Panc1 (cell line): Measurements from ENCODE around the gene SLC35F5.

Experiments
- POLR2AphosphoS5 ChIP-seq: IDR thresholded peaks from 2 replicates; pipeline ENCODE4 v1.6.1; 2012; ENCODE audit warnings: mild to moderate bottlenecking, low read depth, low read length, moderate library complexity
- TF ChIP-seq, protein P1 (sequence below): fragments of 450-650 bp; IDR thresholded peaks from 2 replicates; pipeline ENCODE4 v1.5.1; 2017; ENCODE audit warnings: mild to moderate bottlenecking

DNA sequence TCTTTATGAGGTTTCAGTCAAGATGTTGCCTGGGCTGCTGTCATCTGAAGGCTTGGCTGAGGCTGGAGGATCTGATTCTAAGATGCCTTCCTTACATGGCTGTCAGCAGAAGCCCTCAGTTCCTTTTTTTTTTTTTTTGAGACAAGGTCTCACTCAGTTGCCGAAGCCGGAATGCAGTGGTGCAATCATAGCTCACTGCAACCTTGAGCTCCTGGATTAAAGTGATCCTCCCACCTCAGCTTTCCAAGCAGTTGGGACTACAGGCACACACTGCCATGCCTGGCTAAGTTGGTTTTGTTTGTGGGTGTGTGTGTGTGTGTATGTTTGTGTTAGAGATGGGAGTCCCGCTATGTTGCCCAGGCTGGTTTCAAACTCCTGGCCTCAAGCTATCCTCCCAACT, 13.1 kb upstream of the SLC35F5 start:
- TF ChIP-seq, protein P1, sequence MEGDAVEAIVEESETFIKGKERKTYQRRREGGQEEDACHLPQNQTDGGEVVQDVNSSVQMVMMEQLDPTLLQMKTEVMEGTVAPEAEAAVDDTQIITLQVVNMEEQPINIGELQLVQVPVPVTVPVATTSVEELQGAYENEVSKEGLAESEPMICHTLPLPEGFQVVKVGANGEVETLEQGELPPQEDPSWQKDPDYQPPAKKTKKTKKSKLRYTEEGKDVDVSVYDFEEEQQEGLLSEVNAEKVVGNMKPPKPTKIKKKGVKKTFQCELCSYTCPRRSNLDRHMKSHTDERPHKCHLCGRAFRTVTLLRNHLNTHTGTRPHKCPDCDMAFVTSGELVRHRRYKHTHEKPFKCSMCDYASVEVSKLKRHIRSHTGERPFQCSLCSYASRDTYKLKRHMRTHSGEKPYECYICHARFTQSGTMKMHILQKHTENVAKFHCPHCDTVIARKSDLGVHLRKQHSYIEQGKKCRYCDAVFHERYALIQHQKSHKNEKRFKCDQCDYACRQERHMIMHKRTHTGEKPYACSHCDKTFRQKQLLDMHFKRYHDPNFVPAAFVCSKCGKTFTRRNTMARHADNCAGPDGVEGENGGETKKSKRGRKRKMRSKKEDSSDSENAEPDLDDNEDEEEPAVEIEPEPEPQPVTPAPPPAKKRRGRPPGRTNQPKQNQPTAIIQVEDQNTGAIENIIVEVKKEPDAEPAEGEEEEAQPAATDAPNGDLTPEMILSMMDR: no peak
- TF ChIP-seq POLR2AphosphoS5: no peak
